ENCODE measurements around the gene SMAP1.

Gene SMAP1

GRCh38 chr6:70667711-70668498, at the start of gene SMAP1:
Gene SMAP1, plus strand, starts transcription at chr6:70667883. Its CDS starts 141 bp downstream, at chr6:70668024.
- DNase-seq = peak; percentile 87 to 92 (median 88)

DNA sequence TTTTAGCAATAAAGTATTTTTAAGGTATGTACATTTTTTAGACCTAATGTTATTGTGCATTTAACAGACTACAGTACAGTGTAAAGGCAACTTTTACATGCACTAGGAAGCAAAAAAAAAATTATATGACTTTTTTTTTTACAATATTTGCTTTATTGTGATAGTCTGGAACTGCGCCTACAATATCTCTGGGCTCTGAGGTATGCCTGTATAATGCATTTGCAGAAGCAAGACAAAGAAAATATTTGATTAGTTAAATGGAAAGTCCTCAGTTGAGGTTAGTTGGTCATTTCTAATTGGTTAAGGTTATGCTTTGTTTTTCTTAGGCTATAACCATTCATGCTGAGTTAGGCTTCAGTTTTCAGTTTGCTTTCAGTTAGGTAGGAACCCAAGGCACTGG, 46.9 kb upstream of the SMAP1 start:
- DNase-seq = no peak

- DNase-seq = no peak
Measured at GRCh38 chr6:70622461-70622860, 45.2 kb upstream of the SMAP1 start.

DNA sequence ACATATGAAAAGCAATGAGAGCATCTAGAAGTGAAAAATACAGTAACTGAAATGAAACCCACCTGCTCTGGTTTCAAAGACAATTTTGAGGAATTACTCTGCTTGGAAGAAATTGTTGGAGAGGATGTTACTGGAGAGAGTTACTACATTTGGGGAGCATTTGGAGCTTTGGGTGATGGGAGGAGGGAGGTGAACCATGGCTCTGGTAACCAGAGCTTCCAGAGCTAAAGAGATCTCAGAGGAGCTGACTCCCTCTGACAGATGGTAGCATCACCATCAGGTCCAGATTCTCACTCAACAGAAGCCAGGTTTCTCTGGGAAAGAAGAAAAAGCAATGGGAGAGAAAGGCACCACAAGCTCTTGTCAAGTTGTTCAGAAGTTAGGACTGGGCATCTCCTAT, 42.2 kb upstream of the SMAP1 start:
- DNase-seq = no peak

DNA sequence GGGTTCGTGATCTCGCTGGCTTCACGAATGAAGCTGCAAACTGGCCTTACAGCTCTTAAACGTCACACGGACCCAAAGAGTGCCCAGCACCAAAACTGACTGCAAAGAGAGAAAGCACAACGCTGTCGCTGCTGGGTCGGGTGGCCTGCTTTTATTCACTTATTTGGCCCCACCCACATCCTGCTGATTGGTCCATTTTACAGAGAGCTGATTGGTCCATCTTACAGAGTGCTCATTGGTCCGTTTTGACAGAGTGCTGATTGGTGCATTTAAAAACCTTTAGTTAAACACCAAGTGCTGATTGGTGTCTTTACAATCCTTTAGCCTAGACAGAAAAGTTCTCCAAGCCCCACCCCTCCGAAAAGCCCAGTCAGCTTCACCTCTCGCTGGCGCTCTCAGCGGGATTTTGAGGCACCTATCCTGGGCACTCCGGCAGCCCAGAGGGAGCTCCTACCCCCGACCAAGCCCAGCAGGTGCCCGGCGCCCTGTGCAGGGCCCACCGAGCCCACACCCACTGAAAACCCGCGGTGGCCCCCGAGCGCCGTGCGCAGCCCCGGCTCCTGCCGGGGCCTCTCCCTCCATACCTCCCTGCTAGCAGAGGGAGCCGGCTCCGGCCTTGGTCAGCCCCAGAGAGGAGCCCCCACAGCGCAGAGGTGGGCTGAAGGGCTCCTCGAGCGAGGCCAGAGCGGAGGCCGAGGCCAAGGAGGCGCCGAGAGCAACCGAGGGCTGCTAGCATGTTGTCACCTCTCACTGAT, 40.0 kb upstream of the SMAP1 start:
- no peak for DNase-seq

GRCh38 chr6:70629929-70630328, 37.8 kb upstream of the SMAP1 start:
- DNase-seq = no peak

DNA sequence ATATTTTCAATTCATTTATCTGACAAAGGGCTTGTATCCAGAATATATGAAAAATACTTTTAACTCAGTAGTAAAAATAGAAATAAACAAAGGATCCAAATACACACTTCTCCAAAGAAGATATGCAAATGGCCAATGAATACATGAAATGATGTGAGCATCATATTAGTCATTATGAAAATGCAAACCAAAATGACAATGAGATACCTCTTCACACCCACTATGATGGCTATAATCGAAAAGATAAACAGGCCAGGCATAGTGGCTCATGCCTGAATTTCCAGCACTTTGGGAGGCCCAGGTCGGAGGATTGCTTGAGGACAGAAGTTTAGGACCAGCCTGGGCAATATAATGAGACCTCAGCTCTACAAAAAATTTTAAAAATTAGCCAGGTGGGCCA, 33.8 kb upstream of the SMAP1 start:
- no peak for DNase-seq

DNA sequence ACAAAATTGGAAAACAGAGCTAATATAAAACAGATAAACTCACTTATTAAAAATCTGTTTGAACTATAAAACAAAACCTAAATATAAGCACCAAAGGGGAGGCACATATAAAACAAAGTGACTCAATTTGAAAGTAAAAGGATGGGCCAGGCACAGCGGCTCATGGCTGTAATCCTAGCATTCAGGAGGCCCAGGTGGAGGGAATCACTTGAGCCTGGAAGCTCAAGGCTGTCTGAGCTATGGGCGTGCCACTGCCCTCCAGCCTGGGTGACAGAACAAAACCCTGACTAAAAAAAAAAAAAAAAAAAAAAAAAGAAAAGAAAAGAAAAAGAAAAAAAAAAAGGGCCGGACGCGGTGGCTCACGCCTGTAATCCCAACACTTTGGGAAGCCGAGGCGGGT, 31.1 kb upstream of the SMAP1 start:
- DNase-seq = no peak

- no peak for DNase-seq
Measured at GRCh38 chr6:70638468-70638867, 29.2 kb upstream of the SMAP1 start.

GRCh38 chr6:70651326-70651905, 16.3 kb upstream of the SMAP1 start:
- DNase-seq = peak in 1 of 4 experiments; percentile 9

DNA sequence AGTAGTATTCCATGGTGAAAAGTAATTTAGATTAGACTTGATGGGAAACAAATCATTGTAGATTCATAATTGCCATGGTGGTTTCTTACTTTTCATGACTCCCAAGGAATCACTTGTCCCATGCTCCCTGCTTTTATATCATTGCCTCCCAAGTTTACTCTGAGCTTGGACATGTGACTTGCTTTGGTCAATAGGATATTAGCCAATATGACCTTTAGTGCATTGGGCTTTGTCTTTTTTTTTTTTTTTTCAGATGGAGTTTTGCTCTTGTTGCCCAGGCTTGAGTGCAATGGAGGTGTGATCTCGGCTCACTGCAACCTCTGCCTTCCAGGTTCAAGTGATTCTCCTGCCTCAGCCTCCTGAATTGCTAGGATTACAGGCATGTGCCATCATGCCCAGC, 15.5 kb upstream of the SMAP1 start:
- DNase-seq = no peak

DNA sequence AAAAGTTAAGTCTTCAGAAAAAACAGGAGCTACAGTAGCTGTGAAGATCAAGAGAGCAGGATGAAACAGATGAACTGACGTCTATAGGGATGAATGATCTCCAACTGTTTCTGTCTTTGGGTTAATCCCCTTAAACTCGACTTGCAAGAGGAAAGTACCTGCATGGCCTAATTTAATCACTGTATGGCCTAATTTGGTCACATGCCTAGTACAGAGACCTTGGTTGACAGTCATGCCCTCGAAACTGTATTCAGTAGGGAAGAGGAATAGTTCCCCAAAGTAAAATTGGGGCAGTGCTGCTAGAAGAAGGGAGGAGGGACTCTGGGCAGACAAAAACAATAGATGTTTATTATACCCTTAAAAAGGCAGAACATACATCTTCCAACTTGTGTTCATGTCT, 10.0 kb upstream of the SMAP1 start:
- no peak for DNase-seq

DNA sequence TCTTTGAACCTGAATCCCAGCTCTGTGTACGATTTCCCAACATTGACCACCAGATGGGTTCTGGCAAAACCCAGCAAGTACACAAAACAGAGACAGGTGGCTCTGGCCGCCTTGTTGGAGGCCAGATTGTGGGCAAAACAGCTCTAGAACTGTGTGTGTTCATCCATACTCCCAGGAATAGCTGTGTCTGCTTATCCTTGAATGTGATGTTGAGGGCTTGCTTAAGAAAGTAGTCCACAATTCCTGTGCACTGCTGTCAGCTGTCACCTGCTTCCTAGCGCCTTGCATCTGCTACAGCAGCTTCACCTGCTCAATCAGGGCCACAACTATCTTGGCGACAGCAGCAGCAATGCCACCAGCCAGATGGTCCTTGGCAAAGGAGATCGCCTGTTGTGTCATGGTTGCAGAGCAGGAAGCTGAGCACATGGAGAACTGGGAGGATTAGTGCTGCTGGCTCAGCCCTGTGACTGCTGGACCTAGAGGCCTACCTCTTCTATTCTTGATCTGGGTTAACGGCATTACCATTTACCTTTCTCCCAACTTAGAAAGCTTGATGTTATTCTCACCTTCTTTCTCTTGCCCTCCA, 3.7 kb upstream of the SMAP1 start:
- no peak for DNase-seq

GRCh38 chr6:70666706-70667105, 977 bp upstream of the SMAP1 start:
- DNase-seq = no peak

DNA sequence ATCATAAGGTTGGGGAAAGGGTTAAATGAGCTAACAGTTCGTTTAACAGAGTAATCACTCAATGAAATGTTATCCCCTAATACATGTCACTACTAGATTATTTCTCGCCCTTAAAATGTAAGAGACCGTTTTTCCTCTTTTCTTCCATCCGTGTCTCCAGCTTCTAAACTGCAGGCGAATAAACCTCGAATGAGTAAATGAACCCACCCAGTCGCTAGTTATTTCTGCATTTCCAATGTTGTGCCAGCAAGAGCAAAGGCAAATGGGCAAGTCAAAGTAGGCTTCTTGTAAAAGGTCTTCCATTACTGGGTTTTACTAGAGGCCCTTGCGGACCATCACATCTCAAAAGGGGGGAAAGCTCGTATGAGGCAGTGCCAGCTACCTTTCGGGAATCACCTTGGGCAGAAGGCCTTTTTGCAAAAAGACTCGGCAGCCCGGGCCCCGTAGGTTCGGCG, 400 bp upstream of the SMAP1 start:
- no peak for DNase-seq

- DNase-seq = no peak
Measured at GRCh38 chr6:70668499-70668812, 773 bp downstream of the SMAP1 start.

GRCh38 chr6:70669133-70669532, 1.4 kb downstream of the SMAP1 start:
- no peak for DNase-seq

DNA sequence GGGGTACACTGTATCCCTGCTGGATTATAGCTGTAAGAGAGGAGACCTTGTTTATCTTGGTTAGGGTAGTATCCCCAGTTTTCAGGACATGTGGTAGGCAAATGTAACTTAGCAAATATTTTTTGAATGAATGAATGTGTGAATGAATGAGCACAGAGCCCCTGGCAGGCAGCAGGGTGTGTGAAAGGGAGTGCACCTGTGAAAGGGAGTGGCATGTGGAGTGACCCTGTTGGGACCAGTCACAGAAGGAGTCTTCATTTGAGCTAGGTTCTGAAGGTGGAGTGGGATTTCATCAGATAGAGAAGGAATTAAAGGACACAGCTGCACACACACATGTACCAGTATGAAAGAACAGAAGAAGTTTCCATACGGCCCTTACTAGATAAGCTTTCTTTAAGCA, 4.9 kb downstream of the SMAP1 start:
- no peak for DNase-seq

- DNase-seq = no peak
Measured at GRCh38 chr6:70673054-70673453, 5.4 kb downstream of the SMAP1 start.

DNA sequence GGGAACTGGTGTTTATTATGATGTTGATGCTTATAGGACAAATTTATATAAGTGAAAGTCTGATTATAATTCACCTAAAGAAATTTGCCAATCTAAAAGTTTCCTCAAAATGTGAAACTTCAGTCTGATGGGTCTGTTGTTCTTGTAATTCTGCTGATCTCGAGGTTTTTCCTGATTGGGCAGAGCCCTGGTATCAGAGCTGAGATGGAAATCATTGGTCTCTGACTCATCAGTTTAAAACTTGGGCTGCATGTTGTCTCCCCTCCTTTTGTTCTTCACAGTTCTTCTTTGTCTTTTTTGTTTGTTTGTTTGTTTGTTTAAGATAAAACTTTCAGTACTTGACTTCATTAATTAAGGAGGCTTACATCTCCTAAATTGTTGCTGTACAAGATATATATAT, 5.9 kb downstream of the SMAP1 start:
- DNase-seq = no peak

DNA sequence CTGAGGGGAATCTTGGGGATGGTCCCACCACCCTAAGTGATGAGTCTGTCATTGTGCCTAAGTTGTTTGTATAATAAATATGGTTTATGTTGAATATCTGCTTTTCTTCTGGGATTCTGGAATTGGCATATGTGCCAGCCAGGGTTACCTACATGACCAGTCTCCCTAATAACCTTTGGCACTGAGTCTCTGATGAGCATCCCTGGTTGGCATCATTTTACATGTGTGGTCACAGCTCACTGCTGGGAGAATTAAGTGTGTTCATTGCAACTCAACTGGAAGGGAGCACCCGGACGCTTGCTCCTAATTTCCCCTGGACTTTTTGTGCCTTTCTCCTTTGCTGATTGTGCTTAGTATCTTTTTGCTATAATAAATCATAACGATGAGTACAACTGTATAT, 8.1 kb downstream of the SMAP1 start:
- no peak for DNase-seq

DNA sequence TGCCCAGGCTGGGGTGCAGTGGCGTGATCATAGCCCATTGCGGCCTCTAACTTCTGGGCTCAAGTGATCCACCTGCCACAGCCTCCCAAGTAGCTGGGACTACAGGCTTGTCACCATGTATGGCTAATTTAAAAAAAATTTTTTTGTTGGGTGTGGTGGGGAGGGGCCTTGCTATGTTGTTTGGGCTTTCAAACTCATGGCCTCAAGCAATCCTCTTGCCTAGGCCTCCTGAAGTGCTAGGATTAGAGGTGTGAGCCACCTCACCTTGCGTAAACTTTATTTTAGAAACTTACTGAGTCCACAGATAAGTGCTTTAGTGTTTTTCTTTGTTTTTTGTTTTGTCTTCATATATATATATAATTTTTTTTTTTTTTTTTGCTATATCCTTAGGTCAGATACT, 9.1 kb downstream of the SMAP1 start:
- DNase-seq = no peak

- no peak for DNase-seq
Measured at GRCh38 chr6:70680396-70680795, 12.7 kb downstream of the SMAP1 start.
